ENCODE measurements around the gene TMEM167B. TPM values are rescaled to one million over a fixed set of nuclear protein-coding genes. Genes with fewer than 3 reads are reported as not detected.
A peak's percentile ranks its signal among the peaks of the same experiment; 100 is the strongest.

Gene TMEM167B
- total RNA-seq, 1 experiment from 2014 or later = 15.6 TPM

DNA sequence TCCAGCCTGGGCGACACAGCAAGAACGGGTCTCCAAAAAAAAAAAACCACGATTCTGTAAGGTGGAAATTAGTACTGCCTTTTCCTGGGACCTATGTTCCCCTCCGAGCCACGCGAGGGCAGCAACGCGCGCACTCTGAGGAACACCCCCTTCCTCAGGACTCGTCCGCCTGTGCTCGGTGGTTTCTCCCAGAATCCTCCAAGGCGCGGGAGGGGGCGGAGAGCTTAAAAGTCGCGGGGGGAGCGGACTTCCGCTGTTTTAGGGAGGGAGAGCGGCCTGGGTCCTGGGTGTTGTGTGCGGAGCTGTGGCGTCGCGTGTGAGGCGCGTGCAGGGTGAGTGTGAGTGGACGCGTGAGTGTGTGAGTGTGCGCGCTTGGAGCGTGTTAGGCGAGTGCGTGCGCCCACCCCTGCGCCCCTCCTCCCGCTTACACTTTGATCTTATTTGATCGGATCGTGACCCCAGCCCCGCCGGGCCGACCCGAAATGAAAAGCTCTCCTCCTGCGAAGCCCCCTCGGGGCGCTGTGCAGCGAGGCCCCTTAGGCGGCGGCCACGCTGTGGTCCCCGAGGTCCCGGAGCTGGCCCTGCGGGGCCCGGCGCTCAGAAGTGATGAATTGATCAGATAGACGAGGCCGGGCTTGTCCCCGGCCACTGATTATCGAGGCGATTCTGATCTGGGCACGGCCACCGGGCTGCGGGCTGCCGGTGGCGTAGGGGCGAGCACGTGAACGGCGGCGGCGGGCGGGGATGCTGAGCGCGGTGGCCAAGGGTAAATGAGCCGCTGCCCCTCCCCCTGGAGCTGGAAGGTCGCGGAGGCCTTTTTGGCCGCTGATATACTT, 9.6 kb downstream of the TMEM167B start (continued):
- TF ChIP-seq, protein P1, sequence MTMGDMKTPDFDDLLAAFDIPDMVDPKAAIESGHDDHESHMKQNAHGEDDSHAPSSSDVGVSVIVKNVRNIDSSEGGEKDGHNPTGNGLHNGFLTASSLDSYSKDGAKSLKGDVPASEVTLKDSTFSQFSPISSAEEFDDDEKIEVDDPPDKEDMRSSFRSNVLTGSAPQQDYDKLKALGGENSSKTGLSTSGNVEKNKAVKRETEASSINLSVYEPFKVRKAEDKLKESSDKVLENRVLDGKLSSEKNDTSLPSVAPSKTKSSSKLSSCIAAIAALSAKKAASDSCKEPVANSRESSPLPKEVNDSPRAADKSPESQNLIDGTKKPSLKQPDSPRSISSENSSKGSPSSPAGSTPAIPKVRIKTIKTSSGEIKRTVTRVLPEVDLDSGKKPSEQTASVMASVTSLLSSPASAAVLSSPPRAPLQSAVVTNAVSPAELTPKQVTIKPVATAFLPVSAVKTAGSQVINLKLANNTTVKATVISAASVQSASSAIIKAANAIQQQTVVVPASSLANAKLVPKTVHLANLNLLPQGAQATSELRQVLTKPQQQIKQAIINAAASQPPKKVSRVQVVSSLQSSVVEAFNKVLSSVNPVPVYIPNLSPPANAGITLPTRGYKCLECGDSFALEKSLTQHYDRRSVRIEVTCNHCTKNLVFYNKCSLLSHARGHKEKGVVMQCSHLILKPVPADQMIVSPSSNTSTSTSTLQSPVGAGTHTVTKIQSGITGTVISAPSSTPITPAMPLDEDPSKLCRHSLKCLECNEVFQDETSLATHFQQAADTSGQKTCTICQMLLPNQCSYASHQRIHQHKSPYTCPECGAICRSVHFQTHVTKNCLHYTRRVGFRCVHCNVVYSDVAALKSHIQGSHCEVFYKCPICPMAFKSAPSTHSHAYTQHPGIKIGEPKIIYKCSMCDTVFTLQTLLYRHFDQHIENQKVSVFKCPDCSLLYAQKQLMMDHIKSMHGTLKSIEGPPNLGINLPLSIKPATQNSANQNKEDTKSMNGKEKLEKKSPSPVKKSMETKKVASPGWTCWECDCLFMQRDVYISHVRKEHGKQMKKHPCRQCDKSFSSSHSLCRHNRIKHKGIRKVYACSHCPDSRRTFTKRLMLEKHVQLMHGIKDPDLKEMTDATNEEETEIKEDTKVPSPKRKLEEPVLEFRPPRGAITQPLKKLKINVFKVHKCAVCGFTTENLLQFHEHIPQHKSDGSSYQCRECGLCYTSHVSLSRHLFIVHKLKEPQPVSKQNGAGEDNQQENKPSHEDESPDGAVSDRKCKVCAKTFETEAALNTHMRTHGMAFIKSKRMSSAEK (CRISPR knock-in tag; IDR thresholded peaks at IDR 0.05; ENCODE audit: borderline replicate concordance) = 0 out of 2 replicates have a peak, but pooled peaks have one; percentile 45
- TF ChIP-seq, protein P2, sequence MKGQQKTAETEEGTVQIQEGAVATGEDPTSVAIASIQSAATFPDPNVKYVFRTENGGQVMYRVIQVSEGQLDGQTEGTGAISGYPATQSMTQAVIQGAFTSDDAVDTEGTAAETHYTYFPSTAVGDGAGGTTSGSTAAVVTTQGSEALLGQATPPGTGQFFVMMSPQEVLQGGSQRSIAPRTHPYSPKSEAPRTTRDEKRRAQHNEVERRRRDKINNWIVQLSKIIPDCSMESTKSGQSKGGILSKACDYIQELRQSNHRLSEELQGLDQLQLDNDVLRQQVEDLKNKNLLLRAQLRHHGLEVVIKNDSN (CRISPR knock-in tag; IDR thresholded peaks at IDR 0.05) = peak; percentile 8; the same call in 1 of the 2 replicates
- TF ChIP-seq JAZF1 (CRISPR knock-in tag; IDR thresholded peaks at IDR 0.05) (no peak), NR3C1 (CRISPR knock-in tag; conservative IDR thresholded peaks at IDR 0.05; ENCODE audit: low read depth) (no peak), NFE2L1 (CRISPR knock-in tag; IDR thresholded peaks at IDR 0.05) (peak; percentile 87; the same call in 1 of the 2 replicates), NFYB (CRISPR knock-in tag; conservative IDR thresholded peaks at IDR 0.05; ENCODE audit: low read depth) (no peak), SP1 (CRISPR knock-in tag; conservative IDR thresholded peaks at IDR 0.05) (peak; percentile 84), ZNF396 (CRISPR knock-in tag; IDR thresholded peaks at IDR 0.05; ENCODE audit: borderline replicate concordance) (no peak), FOXK1 (CRISPR knock-in tag; IDR thresholded peaks at IDR 0.05) (peak; percentile 89), FOXJ3 (CRISPR knock-in tag; IDR thresholded peaks at IDR 0.05; ENCODE audit: borderline replicate concordance) (no peak), RELA (CRISPR knock-in tag; IDR thresholded peaks at IDR 0.05; ENCODE audit: borderline replicate concordance) (peak; percentile 91), IRF2 (CRISPR knock-in tag; IDR thresholded peaks at IDR 0.05; ENCODE audit: borderline replicate concordance, low read depth) (no peak), SMAD3 (CRISPR knock-in tag; IDR thresholded peaks at IDR 0.05; ENCODE audit: borderline replicate concordance) (peak; percentile 84; the same call in 1 of the 2 replicates)
- TF ChIP-seq, protein P3, sequence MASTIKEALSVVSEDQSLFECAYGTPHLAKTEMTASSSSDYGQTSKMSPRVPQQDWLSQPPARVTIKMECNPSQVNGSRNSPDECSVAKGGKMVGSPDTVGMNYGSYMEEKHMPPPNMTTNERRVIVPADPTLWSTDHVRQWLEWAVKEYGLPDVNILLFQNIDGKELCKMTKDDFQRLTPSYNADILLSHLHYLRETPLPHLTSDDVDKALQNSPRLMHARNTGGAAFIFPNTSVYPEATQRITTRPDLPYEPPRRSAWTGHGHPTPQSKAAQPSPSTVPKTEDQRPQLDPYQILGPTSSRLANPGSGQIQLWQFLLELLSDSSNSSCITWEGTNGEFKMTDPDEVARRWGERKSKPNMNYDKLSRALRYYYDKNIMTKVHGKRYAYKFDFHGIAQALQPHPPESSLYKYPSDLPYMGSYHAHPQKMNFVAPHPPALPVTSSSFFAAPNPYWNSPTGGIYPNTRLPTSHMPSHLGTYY (CRISPR knock-in tag; IDR thresholded peaks at IDR 0.05) = peak; percentile 93
- TF ChIP-seq, protein P4, sequence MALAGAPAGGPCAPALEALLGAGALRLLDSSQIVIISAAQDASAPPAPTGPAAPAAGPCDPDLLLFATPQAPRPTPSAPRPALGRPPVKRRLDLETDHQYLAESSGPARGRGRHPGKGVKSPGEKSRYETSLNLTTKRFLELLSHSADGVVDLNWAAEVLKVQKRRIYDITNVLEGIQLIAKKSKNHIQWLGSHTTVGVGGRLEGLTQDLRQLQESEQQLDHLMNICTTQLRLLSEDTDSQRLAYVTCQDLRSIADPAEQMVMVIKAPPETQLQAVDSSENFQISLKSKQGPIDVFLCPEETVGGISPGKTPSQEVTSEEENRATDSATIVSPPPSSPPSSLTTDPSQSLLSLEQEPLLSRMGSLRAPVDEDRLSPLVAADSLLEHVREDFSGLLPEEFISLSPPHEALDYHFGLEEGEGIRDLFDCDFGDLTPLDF (CRISPR knock-in tag; IDR thresholded peaks at IDR 0.05) = peak; percentile 66; the same call in 1 of the 2 replicates
- TF ChIP-seq, protein P5, sequence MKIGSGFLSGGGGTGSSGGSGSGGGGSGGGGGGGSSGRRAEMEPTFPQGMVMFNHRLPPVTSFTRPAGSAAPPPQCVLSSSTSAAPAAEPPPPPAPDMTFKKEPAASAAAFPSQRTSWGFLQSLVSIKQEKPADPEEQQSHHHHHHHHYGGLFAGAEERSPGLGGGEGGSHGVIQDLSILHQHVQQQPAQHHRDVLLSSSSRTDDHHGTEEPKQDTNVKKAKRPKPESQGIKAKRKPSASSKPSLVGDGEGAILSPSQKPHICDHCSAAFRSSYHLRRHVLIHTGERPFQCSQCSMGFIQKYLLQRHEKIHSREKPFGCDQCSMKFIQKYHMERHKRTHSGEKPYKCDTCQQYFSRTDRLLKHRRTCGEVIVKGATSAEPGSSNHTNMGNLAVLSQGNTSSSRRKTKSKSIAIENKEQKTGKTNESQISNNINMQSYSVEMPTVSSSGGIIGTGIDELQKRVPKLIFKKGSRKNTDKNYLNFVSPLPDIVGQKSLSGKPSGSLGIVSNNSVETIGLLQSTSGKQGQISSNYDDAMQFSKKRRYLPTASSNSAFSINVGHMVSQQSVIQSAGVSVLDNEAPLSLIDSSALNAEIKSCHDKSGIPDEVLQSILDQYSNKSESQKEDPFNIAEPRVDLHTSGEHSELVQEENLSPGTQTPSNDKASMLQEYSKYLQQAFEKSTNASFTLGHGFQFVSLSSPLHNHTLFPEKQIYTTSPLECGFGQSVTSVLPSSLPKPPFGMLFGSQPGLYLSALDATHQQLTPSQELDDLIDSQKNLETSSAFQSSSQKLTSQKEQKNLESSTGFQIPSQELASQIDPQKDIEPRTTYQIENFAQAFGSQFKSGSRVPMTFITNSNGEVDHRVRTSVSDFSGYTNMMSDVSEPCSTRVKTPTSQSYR (CRISPR knock-in tag; IDR thresholded peaks at IDR 0.05) = peak; percentile 92
- TF ChIP-seq, protein P6, sequence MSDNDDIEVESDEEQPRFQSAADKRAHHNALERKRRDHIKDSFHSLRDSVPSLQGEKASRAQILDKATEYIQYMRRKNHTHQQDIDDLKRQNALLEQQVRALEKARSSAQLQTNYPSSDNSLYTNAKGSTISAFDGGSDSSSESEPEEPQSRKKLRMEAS (CRISPR knock-in tag; IDR thresholded peaks at IDR 0.05) = peak; percentile 94
- TF ChIP-seq, protein P7, sequence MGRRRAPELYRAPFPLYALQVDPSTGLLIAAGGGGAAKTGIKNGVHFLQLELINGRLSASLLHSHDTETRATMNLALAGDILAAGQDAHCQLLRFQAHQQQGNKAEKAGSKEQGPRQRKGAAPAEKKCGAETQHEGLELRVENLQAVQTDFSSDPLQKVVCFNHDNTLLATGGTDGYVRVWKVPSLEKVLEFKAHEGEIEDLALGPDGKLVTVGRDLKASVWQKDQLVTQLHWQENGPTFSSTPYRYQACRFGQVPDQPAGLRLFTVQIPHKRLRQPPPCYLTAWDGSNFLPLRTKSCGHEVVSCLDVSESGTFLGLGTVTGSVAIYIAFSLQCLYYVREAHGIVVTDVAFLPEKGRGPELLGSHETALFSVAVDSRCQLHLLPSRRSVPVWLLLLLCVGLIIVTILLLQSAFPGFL (CRISPR knock-in tag; IDR thresholded peaks at IDR 0.05; ENCODE audit: borderline replicate concordance) = peak; percentile 87; the same call in 1 of the 2 replicates
